T-helper 17 cell (primary cell): Measurements from ENCODE around the gene NAA10. TPM values are rescaled to one million over a fixed set of nuclear protein-coding genes. Genes with fewer than 3 reads are reported as not detected.
"Not testable (repeated sequence)": the region's sequence is repeated elsewhere in the genome, so short reads cannot be mapped to it uniquely, and the experiment has no call there.

ENCODE experiments used
- ATAC-seq: fragments of 150-1000 bp; cut with Tn5 transposase; 2 replicates; pipeline ENCODE4 v1.10.0; 2021; ENCODE audit warnings: mild to moderate bottlenecking, moderate library complexity
- DNase-seq, 3 donors: peaks; one replicate each; pipeline versions ENCODE4 v3.0.0 to v3.0.0-alpha.2; 2020 to 2021
- H3K9me3 ChIP-seq: one replicate; pipeline ENCODE4 v1.7.0; 2013; ENCODE audit warnings: low read length, mild to moderate bottlenecking; ENCODE audit not compliant: control insufficient read depth, poor library complexity, severe bottlenecking
- H3K27ac Mint-ChIP-seq: one replicate; pipeline ENCODE4 v1.8.0; 2022; ENCODE audit warnings: mild to moderate bottlenecking, moderate library complexity, mixed read lengths
- H3K27me3 Mint-ChIP-seq: one replicate; pipeline ENCODE4 v1.8.0; 2022; ENCODE audit warnings: mixed read lengths
- H3K36me3 Mint-ChIP-seq: one replicate; pipeline ENCODE4 v1.8.0; 2022; ENCODE audit warnings: low read depth, mixed read lengths
- H3K4me1 Mint-ChIP-seq: one replicate; pipeline ENCODE4 v1.8.0; 2022; ENCODE audit warnings: mild to moderate bottlenecking, mixed read lengths
- H3K4me3 Mint-ChIP-seq: one replicate; pipeline ENCODE4 v1.8.0; 2022; ENCODE audit warnings: mild to moderate bottlenecking, moderate library complexity, mixed read lengths
- total RNA-seq, 4 donors: library from RNA in 2 of 4; stranded (reverse) in 2 of 4; gene quantifications; one replicate each; pipeline ENCODE4 v1.2.3 and lab custom pipeline; 2022 to 2026

The NAA10 gene
- total RNA-seq (10 to 100 TPM; 42.8 to 48.5 TPM), total RNA-seq (lab: John Stamatoyannopoulos, UW) (16.0 to 33.7 reads per million in 2 donors)

GRCh38 chrX:153934762-153935325 is at the start of gene NAA10:
Gene NAA10 (minus strand): TSS chrX:153935037. CDS start chrX:153934904, 133 bp downstream.
- H3K9me3 ChIP-seq, result no peaks in the 10 kb centered on the region
- ATAC-seq, result peak; percentile 74
- Mint-ChIP-seq H3K4me1 (peaks cover 7% of the 10 kb centered on the region), H3K27me3 (no peaks in the 10 kb centered on the region), H3K4me3 (peak within 1 kb of the TSS; percentile 90), H3K36me3 (no peaks in the 10 kb centered on the region), H3K27ac (peak within 1 kb of the TSS; percentile 60)
- DNase-seq, result peak in 2 of 3 donors; percentile 53 to 58

- no peaks in the 10 kb centered on the region for H3K27me3 Mint-ChIP-seq
- H3K27ac Mint-ChIP-seq, result peak overlapping the region; percentile 93
- H3K9me3 ChIP-seq, result no peaks in the 10 kb centered on the region
- ATAC-seq (no peak), DNase-seq (no peak)
- H3K36me3 Mint-ChIP-seq, result no peaks in the 10 kb centered on the region
- H3K4me1 Mint-ChIP-seq, result peaks cover 24% of the 10 kb centered on the region
- peak overlapping the region; percentile 83 for H3K4me3 Mint-ChIP-seq
Observed at GRCh38 chrX:153983321-153983801, 48.5 kb upstream of the NAA10 start.

- Mint-ChIP-seq H3K4me1 (peaks cover 24% of the 10 kb centered on the region), H3K27me3 (no peaks in the 10 kb centered on the region), H3K27ac (peak overlapping the region; percentile 93), H3K36me3 (no peaks in the 10 kb centered on the region), H3K4me3 (peak overlapping the region; percentile 83)
- DNase-seq, result peak; percentile 32 to 53 (median 41)
- no peaks in the 10 kb centered on the region for H3K9me3 ChIP-seq
- ATAC-seq, result peak; percentile 59
Observed at GRCh38 chrX:153981771-153982533, 47.1 kb upstream of the NAA10 start.

DNA sequence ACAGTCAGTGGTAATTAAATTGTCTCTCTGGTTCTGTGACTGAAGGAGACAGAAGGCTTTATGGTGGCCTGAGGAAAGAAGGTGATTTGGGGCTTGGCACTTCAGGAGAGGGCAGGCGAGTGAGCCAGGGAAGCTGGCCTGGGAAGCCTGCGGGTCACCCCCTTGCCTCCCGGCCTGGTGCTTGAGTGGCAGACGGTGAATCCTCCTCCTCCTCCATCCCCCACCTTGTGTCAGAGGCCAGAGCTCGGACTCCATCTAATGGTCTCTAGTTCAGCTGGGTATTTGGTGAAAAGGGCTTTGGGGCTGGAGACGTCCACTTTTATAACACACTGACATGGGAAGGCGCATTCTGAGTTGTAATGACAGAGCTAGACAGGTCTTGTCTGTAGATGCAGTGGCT is 46.4 kb upstream of the NAA10 start:
- H3K9me3 ChIP-seq, result no peaks in the 10 kb centered on the region
- Mint-ChIP-seq H3K4me3 (peak overlapping the region; percentile 83), H3K27ac (peak overlapping the region; percentile 93), H3K36me3 (no peaks in the 10 kb centered on the region), H3K4me1 (peaks cover 24% of the 10 kb centered on the region), H3K27me3 (no peaks in the 10 kb centered on the region)
- no peak for DNase-seq
- ATAC-seq, result no peak

DNA sequence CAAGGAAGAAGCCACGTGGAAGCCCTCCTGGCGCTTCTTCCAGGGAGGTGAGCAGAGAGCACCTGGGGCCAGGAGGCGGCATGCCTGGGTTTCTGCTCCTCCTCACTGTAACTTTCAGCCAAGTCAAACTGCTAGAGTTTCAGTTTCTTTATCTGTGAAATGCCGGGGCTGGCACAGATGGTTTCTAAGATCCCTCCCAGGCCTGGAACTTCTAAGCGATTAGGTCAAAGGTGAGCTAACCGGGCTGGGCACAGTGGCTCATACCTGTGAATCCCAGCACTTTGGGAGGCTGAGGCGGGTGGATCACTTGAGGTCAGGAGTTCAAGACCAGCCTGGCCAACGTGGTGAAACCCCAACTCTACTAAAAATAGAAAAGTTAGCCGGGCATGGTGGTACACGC is 45.6 kb upstream of the NAA10 start:
- DNase-seq, result not testable (repeated sequence)

DNA sequence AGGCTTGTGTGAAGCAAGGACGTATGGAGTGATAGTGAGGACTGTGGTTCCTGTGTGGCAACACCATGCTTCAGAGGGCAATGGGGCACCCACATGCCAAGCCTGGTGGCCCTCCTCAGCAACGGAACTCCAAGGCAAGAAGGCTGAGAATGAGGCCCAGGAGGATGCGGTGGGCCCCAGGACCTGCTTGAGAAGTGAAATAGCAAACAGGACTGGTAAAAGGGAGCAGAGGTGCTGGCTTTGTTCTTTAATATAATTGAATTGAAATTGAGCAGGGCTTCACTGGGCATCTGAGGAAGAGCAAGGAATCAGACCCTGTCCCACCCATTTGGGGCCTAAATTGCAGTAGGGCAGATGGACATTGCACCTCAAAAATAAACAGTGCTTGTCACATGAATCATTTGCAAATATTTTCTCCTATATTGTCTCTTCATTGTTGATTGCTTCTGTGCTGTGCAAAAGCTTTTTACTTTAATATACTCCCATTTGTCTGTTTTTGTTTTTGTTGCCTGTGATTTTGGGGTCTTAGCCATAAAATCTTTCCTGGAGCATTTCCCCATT is 40.0 kb upstream of the NAA10 start:
- DNase-seq (no peak), ATAC-seq (no peak)
- no peaks in the 10 kb centered on the region for H3K9me3 ChIP-seq
- H3K27ac Mint-ChIP-seq, result peak overlapping the region; percentile 81
- H3K4me3 Mint-ChIP-seq, result peak overlapping the region; percentile 85
- H3K36me3 Mint-ChIP-seq, result peaks cover 2% of the 10 kb centered on the region
- no peaks in the 10 kb centered on the region for H3K27me3 Mint-ChIP-seq
- H3K4me1 Mint-ChIP-seq, result peaks cover 13% of the 10 kb centered on the region

More for the DNA sequence above, 45.6 kb upstream of the NAA10 start:
- not testable (repeated sequence) for H3K27me3 Mint-ChIP-seq, H3K9me3 ChIP-seq, H3K36me3 Mint-ChIP-seq
- H3K27ac Mint-ChIP-seq, result peak overlapping the region; percentile 93
- peak; percentile 55 for ATAC-seq
- H3K4me1 Mint-ChIP-seq, result peaks cover 24% of the 10 kb centered on the region
- peak overlapping the region; percentile 85 for H3K4me3 Mint-ChIP-seq

DNA sequence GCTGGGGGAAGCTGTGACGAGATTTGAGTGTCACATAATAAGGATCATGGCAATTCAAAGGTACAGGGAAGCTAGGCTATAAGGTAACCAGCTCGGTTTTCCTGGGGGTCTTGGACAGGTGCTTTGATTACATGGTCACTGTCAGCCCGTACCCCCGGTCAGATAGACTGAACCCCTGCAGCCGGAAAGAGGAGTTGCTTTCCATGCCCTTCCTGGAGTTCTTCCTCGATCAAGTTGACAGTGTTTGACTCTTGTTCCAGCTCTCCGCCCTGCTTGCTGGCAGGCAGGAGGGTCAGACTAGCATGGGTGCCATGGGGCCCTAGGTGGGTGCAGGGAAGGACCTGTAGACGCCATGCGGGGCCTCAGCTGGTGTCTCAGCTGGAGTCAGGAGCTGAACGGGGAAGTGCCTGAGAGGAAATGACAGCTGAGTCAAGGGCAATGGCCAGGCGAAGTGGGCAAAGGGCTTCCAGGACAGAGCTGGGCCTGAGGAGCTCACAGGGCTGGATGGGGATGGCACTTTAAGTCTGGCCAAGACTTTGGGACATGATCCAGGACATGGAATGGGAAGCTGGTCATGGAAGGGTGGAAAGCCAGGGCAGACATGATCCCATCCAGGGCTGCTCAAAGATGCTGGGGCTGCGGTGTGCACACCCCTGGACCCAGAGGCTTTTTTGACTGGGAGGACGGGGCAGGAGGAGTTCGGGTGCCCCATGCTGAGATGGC is 39.3 kb upstream of the NAA10 start:
- no peak for DNase-seq
- no peaks in the 10 kb centered on the region for H3K27me3 Mint-ChIP-seq
- peak overlapping the region; percentile 85 for H3K4me3 Mint-ChIP-seq
- peaks cover 13% of the 10 kb centered on the region for H3K4me1 Mint-ChIP-seq
- no peak for ATAC-seq
- H3K36me3 Mint-ChIP-seq, result peaks cover 2% of the 10 kb centered on the region
- peak overlapping the region; percentile 81 for H3K27ac Mint-ChIP-seq
- no peaks in the 10 kb centered on the region for H3K9me3 ChIP-seq

DNA sequence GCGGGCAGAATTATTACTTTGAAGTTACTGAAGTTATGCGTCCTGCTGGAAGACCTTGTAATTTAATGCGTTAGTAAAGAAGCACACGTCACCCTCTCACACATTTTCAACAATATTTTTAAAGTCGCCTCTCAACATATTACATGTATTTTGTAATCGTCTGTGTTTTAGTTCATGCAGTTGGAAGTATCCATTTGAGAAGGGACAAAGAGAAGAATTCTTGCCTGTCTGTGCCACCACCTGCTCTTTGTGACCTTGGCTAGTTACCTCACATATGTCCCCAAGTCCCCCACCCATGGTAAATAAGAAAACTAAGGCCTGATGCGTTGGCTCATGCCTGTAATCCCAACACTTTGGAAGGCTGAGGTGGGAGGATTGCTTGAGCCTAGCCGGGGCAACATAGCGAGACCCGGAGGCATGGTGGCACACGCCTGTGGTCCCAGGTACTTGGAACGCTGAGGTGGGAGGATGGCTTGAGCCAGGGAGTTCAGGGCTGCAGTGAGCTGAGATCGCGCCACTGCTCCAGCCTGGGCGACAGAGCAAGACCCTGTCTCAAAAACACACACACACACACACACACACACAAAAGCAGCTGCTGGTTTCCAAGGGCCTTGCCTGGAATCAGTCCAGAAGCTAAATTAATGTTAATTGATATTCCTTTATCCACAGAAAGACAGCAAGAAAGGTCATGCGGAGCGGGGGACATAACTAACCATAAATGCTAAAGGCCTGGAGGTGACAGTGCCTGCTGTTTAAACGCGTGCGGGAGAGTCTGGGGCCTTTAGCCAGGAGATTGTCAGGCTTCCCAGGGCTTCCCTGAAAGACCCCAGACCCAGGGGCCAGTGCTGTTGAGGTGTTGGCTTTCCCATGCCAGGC is 38.5 kb upstream of the NAA10 start:
- DNase-seq (no peak), ATAC-seq (no peak)
- Mint-ChIP-seq H3K27ac (peak overlapping the region; percentile 81), H3K4me1 (peaks cover 13% of the 10 kb centered on the region), H3K4me3 (peak overlapping the region; percentile 85), H3K36me3 (peaks cover 2% of the 10 kb centered on the region), H3K27me3 (no peaks in the 10 kb centered on the region)
- H3K9me3 ChIP-seq, result no peaks in the 10 kb centered on the region

GRCh38 chrX:153972368-153973126 is 37.7 kb upstream of the NAA10 start, which contains the start of gene TMEM187:
Gene TMEM187 (plus strand): TSS chrX:153972754. CDS start chrX:153982063, 9,309 bp downstream.
- H3K9me3 ChIP-seq, result no peaks in the 10 kb centered on the region
- Mint-ChIP-seq H3K27me3 (no peaks in the 10 kb centered on the region), H3K27ac (peak within 1 kb of the TSS; percentile 99), H3K36me3 (peaks cover 2% of the 10 kb centered on the region), H3K4me3 (peak within 1 kb of the TSS; percentile 99), H3K4me1 (peaks cover 20% of the 10 kb centered on the region)
- ATAC-seq, result peak; percentile 62
- DNase-seq, result peak; percentile 77 to 83 (median 81)

DNA sequence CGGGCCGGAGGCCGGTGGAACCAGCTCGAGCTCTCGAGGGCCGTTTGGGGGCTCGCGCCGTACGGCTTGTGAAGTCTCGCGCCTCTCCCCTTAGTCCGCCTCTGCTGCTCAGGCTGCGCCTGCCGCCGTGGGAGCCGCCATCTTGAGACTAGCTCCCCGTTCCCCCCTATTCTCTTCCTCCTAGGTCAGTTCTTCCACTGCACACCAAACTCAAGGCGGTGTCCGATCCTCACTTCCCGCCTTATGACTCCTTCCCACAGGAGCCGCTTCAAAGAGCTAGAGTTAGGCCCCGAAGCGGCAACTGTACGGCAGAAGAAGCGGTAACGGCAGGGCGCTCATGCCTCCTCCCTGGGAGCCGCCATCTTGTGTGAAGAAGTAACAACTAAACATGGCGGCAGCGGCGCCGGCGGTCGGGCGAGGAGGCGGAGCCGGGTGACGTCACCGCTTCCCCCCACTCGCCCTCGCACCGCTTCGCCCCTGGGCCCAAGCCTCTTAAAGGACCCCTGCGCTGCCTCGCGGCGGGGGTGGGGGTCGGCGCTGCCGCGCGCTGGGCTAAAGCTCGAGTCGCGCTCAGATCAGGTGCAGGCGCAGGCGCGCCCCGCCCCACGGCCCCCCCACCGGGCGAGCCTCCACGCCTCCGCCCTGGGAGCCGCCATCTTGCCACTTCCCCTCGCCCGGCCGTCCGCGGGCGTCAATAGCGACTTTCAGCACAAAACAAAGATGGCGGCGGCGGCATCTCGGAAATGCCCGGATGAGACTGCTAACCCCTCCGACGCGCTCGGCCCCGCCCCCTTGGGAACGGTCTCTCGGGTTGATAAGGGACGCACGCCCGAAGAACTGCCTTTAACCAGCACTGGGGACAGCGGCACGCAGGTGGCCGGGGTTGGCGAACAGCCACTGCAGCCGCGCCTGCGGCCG is 36.9 kb upstream of the NAA10 start, which contains the start of gene HCFC1:
Gene HCFC1, minus strand, starts transcription at position 369 of the 918 bp plus-strand sequence. CDS start 978 bp downstream, outside the sequence.
- H3K27ac Mint-ChIP-seq, result peak within 1 kb of the TSS; percentile 99
- ATAC-seq, result peak; percentile 54
- H3K27me3 Mint-ChIP-seq, result no peaks in the 10 kb centered on the region
- peaks cover 25% of the 10 kb centered on the region for H3K4me1 Mint-ChIP-seq
- peak; percentile 76 to 85 (median 79) for DNase-seq
- no peaks in the 10 kb centered on the region for H3K9me3 ChIP-seq
- peaks cover 2% of the 10 kb centered on the region for H3K36me3 Mint-ChIP-seq
- H3K4me3 Mint-ChIP-seq, result peak within 1 kb of the TSS; percentile 99

- peak; percentile 57 for ATAC-seq
- H3K27me3 Mint-ChIP-seq, result no peaks in the 10 kb centered on the region
- DNase-seq, result peak; percentile 76 to 81 (median 76)
- H3K9me3 ChIP-seq, result no peaks in the 10 kb centered on the region
- H3K36me3 Mint-ChIP-seq, result peaks cover 2% of the 10 kb centered on the region
- H3K4me3 Mint-ChIP-seq, result peak overlapping the region; percentile 99
- H3K4me1 Mint-ChIP-seq, result peaks cover 25% of the 10 kb centered on the region
- H3K27ac Mint-ChIP-seq, result peak overlapping the region; percentile 99
Observed at GRCh38 chrX:153971124-153971449, 36.2 kb upstream of the NAA10 start.
